Lung (tissue), 12 donors: Measurements from ENCODE around the gene SETBP1. TPM values are rescaled to one million over a fixed set of nuclear protein-coding genes. Genes with fewer than 3 reads are reported as not detected.

Experiments used
- ATAC-seq: fragments of 200-7000 bp; cut with Tn5 transposase; one replicate; pipeline ENCODE4 v1.9.1; 2020; ENCODE audit warnings: moderate number of reproducible peaks; ENCODE audit not compliant: insufficient read depth, low FRiP score
- DNase-seq, 3 donors: peaks; one replicate each; pipeline ENCODE4 v3.0.0-alpha.2; 2013 to 2017
- H3K27ac ChIP-seq, 2 donors: one replicate each; pipeline ENCODE4 v1.5.1; 2013; ENCODE audit warnings: mild to moderate bottlenecking in 2 of 2, moderate library complexity in 2 of 2, control low read depth in 1 of 2, inconsistent platforms in 1 of 2, low read depth in 1 of 2, low read length in 1 of 2
- H3K27me3 ChIP-seq, 3 donors: one replicate each; pipeline ENCODE4 v1.5.1; 2013; ENCODE audit warnings: low read length in 2 of 3; ENCODE audit not compliant: control insufficient read depth in 3 of 3, insufficient read depth in 3 of 3
- H3K36me3 ChIP-seq, 4 donors: one replicate each; pipeline ENCODE4 v1.5.1; 2013; ENCODE audit warnings: low read length in 4 of 4, mild to moderate bottlenecking in 1 of 4, moderate library complexity in 1 of 4; ENCODE audit not compliant: control insufficient read depth in 4 of 4, insufficient read depth in 4 of 4
- H3K4me1 ChIP-seq, 5 donors: one replicate each; pipeline ENCODE4 v1.5.1; 2013; ENCODE audit warnings: low read length in 5 of 5, mild to moderate bottlenecking in 2 of 5, moderate library complexity in 1 of 5; ENCODE audit not compliant: control insufficient read depth in 5 of 5, insufficient read depth in 5 of 5
- H3K4me3 ChIP-seq: one replicate; pipeline ENCODE4 v1.5.1; 2013; ENCODE audit warnings: mild to moderate bottlenecking, control low read depth, moderate library complexity
- H3K9ac ChIP-seq, 2 donors: one replicate each; pipeline ENCODE4 v1.5.1; 2013; ENCODE audit warnings: low read length in 2 of 2, control low read depth in 1 of 2; ENCODE audit not compliant: insufficient read depth in 1 of 2
- H3K9me3 ChIP-seq, 4 donors: one replicate each; pipeline ENCODE4 v1.5.1; 2013; ENCODE audit warnings: low read length in 3 of 4, mild to moderate bottlenecking in 1 of 4, moderate library complexity in 1 of 4; ENCODE audit not compliant: control insufficient read depth in 4 of 4, insufficient read depth in 3 of 4
- WGBS, 2 donors: extraction: QIAGEN DNeasy Blood & Tissue Kit; methylation state at CpG; one replicate each; pipeline ENCODE4 v1.1.7; 2013; 5-methylcytosine and 5-hydroxymethylcytosine counted together
- polyA plus RNA-seq, 2 donors: library from polyadenylated mRNA; stranded (reverse); fragments of 200-250 nt; gene quantifications; one replicate each; pipeline ENCODE4 v1.2.1, GENCODE V29; 2013
- total RNA-seq, 2 donors: library from RNA; depleted of rRNA in 1 of 2; stranded (reverse); fragments of >200 nt in 1 of 2; gene quantifications; one replicate each; pipeline ENCODE4 v1.2.1, GENCODE V29; 2014 to 2021
- TF ChIP-seq, protein P1 (sequence below): IDR thresholded peaks from 2 replicates; pipeline ENCODE4 v1.5.1; 2012; ENCODE audit warnings: mild to moderate bottlenecking; ENCODE audit errors: control extremely low read depth, extremely low read depth
- donor health status: control.
- donor health status: control.
- donor health status: Bipolar disorder and iron deficiency.
- donor health status: healthy.
- donor health status: DM: yes; HTN: yes; CAD: no.

The SETBP1 gene
- total and polyA plus RNA-seq, 4 donors: 1.6 to 43.8 (median 16.6) TPM

DNA sequence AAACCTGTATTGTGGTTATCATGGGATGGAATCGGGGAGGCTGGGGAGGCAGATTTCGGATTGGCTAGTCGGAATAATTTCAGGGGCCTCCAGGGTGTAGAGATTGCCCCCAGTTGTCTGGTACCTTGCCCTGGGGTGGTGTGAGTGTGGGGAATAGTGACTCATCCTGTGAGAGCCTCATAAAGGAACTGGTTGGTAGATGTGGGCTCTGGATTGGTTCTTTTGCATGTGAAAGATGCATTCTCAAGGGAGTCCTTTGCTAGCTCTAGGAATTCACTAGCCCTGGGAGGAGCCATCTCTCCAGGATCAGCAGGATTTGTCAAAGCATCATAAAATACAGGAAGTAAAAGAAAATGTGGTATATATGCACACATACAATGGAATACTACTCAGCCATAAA lies 331.6 kb downstream of the SETBP1 start:
- Histone ChIP-seq H3K9ac (no peak overlapping the region), H3K36me3 (peaks cover 0 to 2% (median 0%) of the 10 kb centered on the region in 4 donors), H3K4me1 (peaks cover 0 to 39% (median 3%) of the 10 kb centered on the region in 5 donors), H3K4me3 (no peak overlapping the region), H3K27me3 (no peaks in the 10 kb centered on the region), H3K27ac (no peak overlapping the region), H3K9me3 (no peaks in the 10 kb centered on the region)
- no peak for ATAC-seq
- 97 to 98% methylated on average over 3 of the region's 3 CpGs for WGBS, 2 donors
- DNase-seq: no peak
- TF ChIP-seq, protein P1, sequence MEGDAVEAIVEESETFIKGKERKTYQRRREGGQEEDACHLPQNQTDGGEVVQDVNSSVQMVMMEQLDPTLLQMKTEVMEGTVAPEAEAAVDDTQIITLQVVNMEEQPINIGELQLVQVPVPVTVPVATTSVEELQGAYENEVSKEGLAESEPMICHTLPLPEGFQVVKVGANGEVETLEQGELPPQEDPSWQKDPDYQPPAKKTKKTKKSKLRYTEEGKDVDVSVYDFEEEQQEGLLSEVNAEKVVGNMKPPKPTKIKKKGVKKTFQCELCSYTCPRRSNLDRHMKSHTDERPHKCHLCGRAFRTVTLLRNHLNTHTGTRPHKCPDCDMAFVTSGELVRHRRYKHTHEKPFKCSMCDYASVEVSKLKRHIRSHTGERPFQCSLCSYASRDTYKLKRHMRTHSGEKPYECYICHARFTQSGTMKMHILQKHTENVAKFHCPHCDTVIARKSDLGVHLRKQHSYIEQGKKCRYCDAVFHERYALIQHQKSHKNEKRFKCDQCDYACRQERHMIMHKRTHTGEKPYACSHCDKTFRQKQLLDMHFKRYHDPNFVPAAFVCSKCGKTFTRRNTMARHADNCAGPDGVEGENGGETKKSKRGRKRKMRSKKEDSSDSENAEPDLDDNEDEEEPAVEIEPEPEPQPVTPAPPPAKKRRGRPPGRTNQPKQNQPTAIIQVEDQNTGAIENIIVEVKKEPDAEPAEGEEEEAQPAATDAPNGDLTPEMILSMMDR: no peak

DNA sequence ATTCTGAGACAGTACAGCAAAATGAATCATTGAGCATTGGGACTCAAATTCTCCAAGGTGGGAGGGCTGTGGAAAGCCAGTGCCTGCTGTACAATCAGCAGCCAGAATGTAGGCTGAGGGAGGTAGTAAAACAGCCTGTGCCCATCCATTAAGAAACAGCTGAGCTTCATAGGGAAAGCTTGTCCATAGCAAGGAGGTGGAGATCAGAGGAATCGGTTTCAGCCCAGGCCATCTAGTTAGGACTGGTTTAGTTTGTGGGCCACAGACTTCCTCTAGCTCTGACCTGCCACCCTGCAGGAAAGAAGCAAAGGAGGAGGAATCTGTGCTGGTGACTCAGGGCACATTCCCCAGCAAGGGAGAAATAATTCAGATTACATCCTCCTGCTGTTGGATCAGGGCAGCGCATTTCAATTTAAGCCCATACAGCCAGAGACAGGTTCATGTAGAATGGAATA lies 333.4 kb downstream of the SETBP1 start:
- TF ChIP-seq, protein P1: no peak
- Histone ChIP-seq H3K9me3 (no peaks in the 10 kb centered on the region), H3K27ac (no peak overlapping the region), H3K9ac (no peak overlapping the region), H3K4me1 (peaks cover 0 to 42% (median 3%) of the 10 kb centered on the region in 5 donors), H3K36me3 (peaks cover 0 to under 1% (median 0%) of the 10 kb centered on the region in 4 donors), H3K4me3 (no peak overlapping the region), H3K27me3 (no peaks in the 10 kb centered on the region)
- DNase-seq (peak; percentile 18 to 88 (median 65)), ATAC-seq (no peak)
- WGBS, 2 donors: 81 to 87% methylated on average over 2 of the region's 2 CpGs

DNA sequence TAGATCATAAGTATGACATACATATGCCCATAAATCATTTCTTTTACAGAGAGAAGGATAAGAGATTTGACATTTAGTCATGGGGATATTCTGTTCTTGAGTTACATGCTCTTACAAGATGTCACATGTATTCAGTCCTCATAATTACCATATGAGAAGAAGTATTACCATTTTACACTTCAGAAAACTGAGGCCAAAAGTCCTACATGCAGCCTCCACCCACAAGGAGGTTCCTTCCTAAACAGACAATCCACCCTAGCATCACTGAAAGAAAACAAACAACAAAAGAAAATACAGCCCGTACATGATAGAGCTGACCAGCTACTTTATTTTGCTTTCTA lies 335.1 kb downstream of the SETBP1 start:
- 70 to 92% methylated on average over 1 of the region's 1 CpG for whole genome bisulfite sequencing, 2 donors
- Histone ChIP-seq H3K27ac (no peak overlapping the region), H3K9ac (peak overlapping the region in 1 of 2 donors; percentile 44), H3K9me3 (no peaks in the 10 kb centered on the region), H3K4me3 (no peak overlapping the region), H3K4me1 (peaks cover 0 to 33% (median 3%) of the 10 kb centered on the region in 5 donors), H3K27me3 (no peaks in the 10 kb centered on the region), H3K36me3 (no peaks in the 10 kb centered on the region)
- no peak for DNase-seq
- ATAC-seq: no peak
- TF ChIP-seq, protein P1: no peak

DNA sequence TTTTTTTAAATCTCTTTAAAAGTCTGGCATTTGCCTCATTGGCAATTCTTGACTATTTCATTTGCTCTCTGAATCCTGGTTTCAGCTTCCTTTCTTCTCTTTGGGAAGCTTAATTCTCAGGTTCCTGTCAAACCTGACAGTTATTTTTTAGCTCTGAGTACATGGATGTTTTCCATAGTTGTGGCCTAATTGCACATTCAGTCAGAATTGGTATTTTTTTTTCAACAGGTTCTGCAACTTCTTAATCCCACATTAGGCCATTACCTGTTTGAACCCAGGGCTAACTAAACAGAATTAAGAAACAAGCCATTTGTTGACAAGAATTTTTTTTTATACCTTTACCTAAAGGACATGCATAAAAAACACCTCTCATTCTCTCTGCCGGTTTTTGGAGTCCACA lies 338.8 kb downstream of the SETBP1 start:
- Histone ChIP-seq H3K9ac (no peak overlapping the region), H3K9me3 (no peaks in the 10 kb centered on the region), H3K27ac (no peak overlapping the region), H3K27me3 (no peaks in the 10 kb centered on the region), H3K4me3 (no peak overlapping the region), H3K36me3 (no peaks in the 10 kb centered on the region), H3K4me1 (peaks cover 0 to 27% (median 0%) of the 10 kb centered on the region in 5 donors)
- WGBS, 2 donors: 92 to 100% methylated on average over 1 of the region's 1 CpG
- TF ChIP-seq, protein P1: no peak
- DNase-seq (no peak), ATAC-seq (no peak)
